Jurkat, Clone E6-1 (cell line): ENCODE measurements around the gene CCDC167.
"Not testable (repeated sequence)": the region's sequence is repeated elsewhere in the genome, so short reads cannot be mapped to it uniquely, and the experiment has no call there.

Experiments
- DNase-seq: peaks from one replicate; pipeline ENCODE4 v3.0.0-alpha.2; 2011; ENCODE audit warnings: low read depth, low spot score
- H3K4me3 ChIP-seq: 2 replicates; pipeline ENCODE4 v1.5.1; 2011; ENCODE audit warnings: mild to moderate bottlenecking, low read length, control low read depth, moderate library complexity

The CCDC167 gene

DNA sequence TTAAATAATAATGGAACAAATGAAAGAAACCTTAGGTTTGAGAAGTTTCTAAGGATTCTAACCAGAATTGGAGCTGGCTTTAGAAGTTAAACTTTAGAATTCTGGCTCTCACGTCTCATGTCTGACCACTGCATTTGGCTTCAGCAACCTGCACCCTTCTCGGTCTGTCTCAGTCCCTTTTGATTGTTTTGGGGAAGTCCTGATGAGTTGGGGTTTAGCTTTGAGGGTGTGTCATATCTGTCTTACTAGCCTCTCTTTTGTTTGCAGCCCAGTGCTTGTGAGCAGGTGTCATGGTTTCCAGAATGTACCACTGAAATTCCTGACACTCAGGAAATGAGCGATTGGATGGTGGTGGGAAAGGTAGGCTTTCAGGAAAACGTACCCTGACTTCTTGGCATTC is 49.7 kb downstream of the CCDC167 start:
- DNase-seq, result no peak
- H3K4me3 ChIP-seq, result no peak overlapping the region

DNA sequence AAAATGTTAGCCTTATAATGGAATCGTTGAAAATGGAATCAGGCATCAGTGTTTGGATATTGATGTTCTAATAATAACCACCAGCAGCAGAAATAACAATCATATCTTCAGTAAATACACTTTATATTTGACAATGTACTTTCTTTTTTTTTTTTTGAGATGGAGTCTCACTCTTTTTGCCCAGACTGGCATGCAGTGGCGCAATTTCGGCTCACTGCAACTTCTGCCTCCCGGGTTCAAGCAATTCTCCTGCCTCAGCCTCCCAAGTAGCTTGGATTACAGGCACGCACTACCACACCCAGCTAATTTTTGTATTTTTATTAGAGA is 56.5 kb downstream of the CCDC167 start:
- H3K4me3 ChIP-seq, DNase-seq: not testable (repeated sequence)

DNA sequence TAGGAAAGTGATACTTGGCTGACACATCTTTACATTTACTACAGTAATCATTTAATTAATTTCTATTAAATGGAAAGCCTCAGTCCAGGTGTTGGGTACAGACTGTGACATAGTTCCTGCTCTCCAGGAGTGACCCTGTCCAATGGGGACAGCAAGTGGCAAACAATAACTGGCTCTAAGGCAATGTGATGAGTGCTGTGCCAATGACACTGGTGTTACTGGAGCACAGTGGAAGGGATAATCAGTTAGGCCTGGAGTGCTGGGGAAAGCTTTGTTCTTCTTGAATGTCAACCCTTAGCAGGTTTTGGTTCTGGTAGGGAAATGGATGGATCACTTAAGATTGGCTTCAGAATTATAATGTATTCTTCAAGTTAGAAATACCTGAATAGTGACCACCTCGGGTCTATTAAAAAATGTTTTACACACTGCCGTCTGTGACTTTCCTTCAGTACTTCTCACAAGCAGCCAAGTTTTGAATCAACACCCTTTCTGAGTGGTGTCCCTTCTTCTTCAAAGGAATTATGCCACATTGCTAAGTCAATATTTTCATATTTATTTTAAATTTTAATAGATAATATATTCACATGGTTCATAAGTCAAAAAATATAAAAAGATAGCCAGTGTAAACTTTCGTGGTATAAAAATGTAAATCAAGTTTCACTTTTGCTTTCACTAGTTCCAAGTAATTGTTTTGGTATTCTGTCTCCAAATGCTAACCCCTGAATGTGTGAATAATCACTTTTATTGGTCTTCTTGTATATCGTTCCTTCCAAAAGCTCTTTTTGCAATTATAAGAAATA is 57.1 kb downstream of the CCDC167 start:
- no peak overlapping the region for H3K4me3 ChIP-seq
- DNase-seq, result no peak

DNA sequence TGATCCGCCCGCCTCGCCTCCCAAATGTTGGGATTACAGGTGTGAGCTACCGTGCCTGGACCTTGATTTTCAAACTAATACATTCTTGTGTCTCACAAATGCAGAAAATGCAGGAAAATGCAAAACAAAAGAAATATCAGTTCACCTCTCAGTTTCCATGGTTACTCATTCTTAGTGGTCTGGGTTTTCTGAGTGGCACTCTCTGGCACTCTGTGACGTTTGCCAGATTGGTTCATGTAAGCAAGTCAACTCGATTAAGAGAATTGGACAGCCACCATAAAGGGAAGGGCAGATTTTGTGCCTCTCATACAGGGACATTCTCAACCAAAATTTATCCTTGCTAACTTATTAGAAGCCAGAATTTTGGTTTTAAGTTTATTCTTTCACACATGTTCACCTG is 58.0 kb downstream of the CCDC167 start:
- no peak for DNase-seq
- no peak overlapping the region for H3K4me3 ChIP-seq

DNA sequence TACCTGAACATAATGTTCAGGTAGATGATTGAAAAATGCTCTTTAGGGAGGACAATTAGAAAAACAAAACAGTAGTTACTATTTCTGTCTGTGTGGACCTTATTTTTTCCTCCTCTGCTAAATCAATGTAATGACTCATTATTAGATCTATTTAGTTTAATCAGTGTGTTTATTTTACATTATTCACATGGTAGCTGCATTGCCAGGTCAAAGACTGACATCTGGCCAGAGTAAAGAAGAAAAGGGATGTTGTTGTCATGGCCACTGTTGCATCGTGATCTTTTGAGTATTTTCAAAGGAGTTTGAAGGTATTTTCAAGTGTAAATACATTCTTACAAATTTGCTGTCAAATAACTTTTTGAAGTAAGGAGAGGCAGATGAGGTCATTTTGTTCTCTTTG is 60.8 kb downstream of the CCDC167 start:
- no peak for DNase-seq
- no peak overlapping the region for H3K4me3 ChIP-seq

DNA sequence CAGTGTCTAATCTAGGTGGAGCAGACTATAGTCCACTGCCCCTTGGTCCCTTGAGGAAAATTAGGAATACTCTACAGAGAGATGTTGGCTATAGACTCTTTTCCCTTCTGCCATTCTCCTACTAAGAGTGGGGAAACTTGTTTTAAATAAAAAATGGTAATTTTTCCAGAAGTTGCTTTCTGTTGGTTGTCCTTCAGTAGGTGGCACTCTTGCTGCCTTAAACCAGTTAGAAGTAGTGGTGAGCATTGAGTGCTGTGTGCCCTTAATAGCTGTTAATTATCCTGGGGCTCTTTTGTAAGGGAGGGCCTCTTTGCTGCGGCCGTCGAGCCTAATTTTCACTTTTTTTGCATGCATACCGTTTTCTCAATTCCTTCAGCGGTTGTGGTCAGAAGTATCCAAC is 63.9 kb downstream of the CCDC167 start:
- no peak overlapping the region for H3K4me3 ChIP-seq
- DNase-seq, result no peak

DNA sequence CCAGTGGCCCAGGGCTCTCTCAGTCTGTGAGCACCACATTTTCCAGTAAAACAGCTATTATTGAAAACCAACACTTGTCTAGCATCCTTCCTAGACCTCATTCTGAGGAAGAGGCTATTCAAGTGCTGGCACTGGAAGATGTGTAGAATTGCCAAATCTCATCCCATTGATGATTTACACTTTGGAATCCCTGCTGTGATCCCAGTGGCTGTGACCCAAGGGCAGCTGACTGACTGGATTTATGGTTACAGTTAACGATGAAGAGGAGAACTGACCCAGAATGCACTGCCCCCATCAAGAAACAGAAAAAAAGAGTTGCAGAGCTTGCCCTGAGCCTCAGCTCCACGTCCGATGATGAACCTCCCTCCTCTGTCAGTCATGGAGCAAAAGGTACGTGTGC is 64.3 kb downstream of the CCDC167 start:
- no peak overlapping the region for H3K4me3 ChIP-seq
- DNase-seq, result no peak

DNA sequence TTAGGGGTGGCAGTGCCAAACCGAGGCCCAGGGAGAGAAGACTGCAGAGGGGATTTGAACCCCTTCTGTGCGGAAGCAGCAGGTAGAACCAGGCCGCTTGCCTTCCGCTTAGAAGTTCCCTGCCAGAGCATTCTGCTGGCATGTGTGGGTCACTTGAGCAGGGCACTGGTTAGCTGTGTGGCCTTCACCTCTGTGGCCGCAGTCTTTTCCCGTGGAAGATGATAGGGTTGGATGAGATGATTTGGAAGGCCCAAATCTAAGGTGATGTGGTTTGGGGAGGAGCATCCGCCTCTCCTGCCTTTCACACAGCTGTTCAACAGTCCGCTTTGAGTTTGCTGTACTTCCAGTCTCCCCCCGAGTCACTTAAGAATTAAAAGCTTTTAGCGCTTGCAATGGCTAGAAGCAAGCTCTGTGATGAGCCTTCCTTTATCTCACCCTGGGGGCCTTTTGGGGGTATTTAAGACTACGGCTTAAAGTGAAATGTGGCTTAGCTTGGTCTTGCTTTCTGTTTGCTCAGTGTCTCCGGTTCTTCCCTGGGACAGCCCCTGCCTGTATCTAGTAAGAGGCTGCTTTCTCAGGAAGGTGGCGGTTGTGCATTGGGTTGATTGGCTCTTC is 65.9 kb downstream of the CCDC167 start:
- H3K4me3 ChIP-seq, result peak overlapping the region; percentile 96
- DNase-seq, result peak; percentile 65
